GM12892 (cell line): Measurements from ENCODE around the gene IL31.

Experiments
- POLR2A ChIP-seq: IDR thresholded peaks from 2 replicates; pipeline ENCODE4 v1.6.1; 2011; ENCODE audit warnings: low read depth, low read length, control low read depth
- TAF1 ChIP-seq: IDR thresholded peaks from 2 replicates; pipeline ENCODE4 v1.6.1; 2011; ENCODE audit warnings: low read depth, mild to moderate bottlenecking, control low read depth, low read length, borderline replicate concordance

GRCh38 chr12:122155705-122156104 is 18.3 kb downstream of the IL31 start:
- TF ChIP-seq POLR2A (no peak), TAF1 (no peak)
